HG03039 (cell line): ENCODE results near the gene SSR2.

Source experiments
- ATAC-seq: cut with Tn5 transposase; IDR thresholded peaks from one replicate; pipeline ENCODE4 v1.9.1; 2021; ENCODE audit warnings: mild to moderate bottlenecking, moderate library complexity; ENCODE audit not compliant: unreplicated experiment

Gene SSR2

GRCh38 chr1:156020293-156021092 is at the start of gene SSR2:
SSR2 (minus strand) TSS chr1:156020951; CDS start chr1:156020167, 784 bp downstream.
- ATAC-seq = peak; percentile 95

DNA sequence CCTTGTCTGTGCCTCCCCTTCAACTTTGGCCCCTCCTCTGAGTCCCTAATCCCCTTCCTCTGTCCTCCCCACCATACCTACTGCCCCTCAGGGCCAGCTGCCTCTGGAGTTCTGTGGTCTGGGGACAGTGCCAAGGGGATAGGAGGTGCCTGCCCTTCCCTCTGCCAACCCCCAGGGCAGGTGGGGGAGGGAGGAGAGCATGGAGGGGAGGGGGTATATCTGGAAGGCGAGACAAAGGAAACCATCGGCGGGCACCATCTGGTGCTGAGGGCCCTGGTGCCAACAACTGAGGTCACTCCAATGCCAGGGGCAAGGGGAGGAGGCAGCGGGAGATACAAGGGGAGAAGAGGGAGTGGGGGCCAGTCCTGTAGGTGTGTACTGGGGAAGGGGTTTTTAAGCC is 49.8 kb upstream of the SSR2 start:
- no peak for ATAC-seq

GRCh38 chr1:156069490-156070455 is 49.0 kb upstream of the SSR2 start:
- no peak for ATAC-seq

DNA sequence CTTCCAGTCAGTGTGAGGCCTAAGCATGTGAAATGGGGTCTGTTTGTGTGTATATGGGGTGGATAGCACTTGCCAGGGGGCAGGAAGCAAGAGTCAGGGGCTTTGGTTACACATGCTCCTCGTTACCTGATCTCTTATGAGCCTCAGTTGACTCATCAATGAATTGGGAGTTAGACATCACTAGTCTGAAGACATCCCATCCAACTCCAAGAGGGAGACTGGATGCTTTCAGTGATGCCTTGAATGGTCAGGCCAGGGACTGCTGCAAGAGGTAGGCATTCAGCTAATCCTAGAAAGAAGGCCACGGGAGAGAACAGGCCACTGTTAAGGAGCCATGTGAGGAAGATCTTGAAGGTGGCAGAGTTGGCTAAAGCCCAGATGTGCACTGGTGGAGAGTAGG is 46.5 kb upstream of the SSR2 start:
- ATAC-seq = no peak

GRCh38 chr1:156065871-156066270 is 45.1 kb upstream of the SSR2 start:
- no peak for ATAC-seq

DNA sequence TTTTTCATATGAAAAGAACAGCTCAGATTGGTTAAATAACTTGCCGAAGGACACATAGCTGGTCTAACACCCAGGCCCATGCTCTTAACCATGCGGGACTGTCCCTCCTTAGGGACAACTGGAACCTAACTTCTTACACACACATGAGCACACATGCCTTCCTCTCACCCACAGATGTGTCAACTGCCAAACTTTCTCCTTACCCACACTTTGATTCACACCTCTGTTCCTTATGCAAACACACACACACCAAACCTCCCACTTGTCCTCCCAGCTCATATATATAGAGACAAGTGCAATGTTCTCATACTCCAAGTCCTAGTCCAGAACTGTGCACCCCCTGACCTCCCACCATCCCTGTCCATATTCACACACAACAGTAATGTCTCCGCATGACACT is 44.5 kb upstream of the SSR2 start:
- ATAC-seq = no peak

DNA sequence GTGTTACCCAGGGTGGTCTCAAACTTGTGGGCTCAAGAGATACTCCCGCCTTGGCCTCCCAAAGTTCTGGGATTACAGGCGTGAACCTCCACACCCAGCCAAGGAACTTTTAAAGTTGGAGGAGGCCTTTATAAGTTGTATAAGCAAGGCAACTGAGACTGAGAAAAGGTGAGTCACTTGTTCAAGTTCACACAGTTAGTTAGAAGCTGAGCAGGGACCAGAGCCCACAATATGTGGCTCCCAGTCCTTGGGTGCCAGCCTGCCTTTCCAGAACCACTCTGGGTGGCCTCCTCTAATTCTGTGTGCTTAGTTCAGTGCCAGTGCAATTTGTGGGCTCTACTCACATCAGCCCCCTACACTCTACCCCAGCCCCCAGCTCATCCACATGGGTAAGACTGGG is 43.9 kb upstream of the SSR2 start:
- no peak for ATAC-seq

GRCh38 chr1:156063997-156064285 is 43.2 kb upstream of the SSR2 start:
- no peak for ATAC-seq

DNA sequence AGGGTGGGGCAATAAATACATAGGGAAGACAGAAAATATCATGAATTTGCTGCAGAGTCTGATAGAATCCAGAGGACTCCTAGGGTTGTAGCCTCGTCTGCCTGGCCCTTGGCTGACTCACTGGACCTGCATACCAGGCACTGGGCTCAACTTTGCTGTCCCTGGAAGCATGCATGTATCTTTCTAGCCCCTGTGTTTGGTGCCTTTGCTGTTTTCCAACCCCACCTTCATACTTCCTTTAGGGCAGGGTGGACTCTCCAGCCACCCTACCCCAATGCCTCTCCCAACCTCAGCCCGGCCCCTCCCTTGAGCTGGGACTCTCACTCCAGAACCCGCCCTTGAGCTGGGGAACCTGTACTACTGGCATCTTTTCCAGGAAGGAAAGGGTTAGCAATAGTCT is 41.4 kb upstream of the SSR2 start:
- ATAC-seq = no peak

- ATAC-seq = no peak
These were observed 40.3 kb upstream of the SSR2 start, which contains the start of gene RAB25 for GRCh38 chr1:156060937-156061636. RAB25 (plus strand) TSS chr1:156061160; CDS start chr1:156061401, 241 bp downstream.

DNA sequence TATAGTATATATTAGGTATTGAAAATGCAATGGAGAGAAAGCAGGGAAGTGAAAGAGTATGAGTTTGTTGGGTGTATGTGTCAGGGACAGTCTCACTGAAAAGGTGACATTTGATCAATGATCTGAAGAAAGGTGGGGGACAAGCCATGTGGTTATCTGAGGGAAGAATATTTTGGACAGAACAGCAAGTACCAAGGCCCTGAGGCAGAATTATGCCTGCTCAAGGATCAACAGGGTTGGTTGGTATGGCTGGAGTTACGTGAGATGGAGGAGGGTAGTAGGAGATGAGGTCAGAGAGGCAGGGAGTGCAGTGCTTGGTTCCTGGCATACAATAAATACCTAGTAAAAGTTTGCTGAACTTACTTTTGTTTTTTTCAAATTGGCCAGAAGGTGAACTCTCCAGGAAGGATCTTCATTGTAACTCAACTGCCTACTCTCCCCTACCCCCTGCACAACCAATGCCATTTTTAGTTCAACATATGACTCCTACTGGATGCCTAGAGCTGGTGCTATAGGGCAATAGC is 35.6 kb upstream of the SSR2 start:
- ATAC-seq = no peak

- ATAC-seq = no peak
These were observed 34.7 kb upstream of the SSR2 start for GRCh38 chr1:156055281-156056048.

- ATAC-seq = peak; percentile 65
These were observed 33.9 kb upstream of the SSR2 start, which contains the start of gene LAMTOR2 for GRCh38 chr1:156054500-156055280. LAMTOR2 (plus strand) TSS chr1:156054782; CDS start chr1:156054890, 108 bp downstream.

DNA sequence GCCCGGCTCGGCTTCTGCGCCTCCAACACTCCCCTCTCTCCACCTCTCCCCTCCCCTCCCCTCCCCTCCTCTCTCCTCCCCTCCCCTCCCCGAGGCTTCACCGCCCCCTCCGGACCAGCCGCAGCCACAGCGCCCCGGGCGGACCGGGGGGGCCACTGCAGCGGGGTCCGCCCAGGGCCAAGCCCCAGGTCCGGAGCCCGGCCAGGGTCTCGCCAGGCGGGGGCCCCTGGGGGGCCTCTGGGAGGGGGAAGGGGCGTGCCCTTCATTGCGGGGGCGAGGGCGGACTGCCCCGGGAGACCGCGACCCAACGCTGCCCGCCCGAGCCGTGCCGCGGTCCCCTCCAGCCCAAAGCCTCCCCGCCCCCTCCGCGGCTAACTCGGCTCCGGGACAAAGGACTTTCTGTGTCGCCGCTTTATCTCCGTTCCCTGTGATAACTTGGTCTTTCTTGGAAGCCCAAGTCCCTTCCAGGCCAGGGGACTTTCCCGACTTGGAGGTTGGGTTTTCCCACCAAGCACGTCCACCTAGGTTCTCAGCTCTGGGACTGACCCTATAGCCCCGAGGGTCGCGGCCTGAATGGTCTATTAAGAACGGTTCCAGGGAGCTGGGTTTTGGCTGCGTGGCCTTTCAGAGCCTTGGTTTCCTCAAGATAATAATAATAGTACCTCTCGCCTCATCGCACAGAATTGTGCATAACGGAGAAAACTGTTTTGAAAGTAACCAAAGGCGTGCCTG is 33.2 kb upstream of the SSR2 start, which contains the start of gene UBQLN4:
UBQLN4 (minus strand) TSS at position 31 of the 732 bp plus-strand sequence. CDS start 97 bp downstream, outside the sequence.
- peak; percentile 38 for ATAC-seq

- peak; percentile 6 for ATAC-seq
These were observed 32.4 kb upstream of the SSR2 start for GRCh38 chr1:156052862-156053767.

DNA sequence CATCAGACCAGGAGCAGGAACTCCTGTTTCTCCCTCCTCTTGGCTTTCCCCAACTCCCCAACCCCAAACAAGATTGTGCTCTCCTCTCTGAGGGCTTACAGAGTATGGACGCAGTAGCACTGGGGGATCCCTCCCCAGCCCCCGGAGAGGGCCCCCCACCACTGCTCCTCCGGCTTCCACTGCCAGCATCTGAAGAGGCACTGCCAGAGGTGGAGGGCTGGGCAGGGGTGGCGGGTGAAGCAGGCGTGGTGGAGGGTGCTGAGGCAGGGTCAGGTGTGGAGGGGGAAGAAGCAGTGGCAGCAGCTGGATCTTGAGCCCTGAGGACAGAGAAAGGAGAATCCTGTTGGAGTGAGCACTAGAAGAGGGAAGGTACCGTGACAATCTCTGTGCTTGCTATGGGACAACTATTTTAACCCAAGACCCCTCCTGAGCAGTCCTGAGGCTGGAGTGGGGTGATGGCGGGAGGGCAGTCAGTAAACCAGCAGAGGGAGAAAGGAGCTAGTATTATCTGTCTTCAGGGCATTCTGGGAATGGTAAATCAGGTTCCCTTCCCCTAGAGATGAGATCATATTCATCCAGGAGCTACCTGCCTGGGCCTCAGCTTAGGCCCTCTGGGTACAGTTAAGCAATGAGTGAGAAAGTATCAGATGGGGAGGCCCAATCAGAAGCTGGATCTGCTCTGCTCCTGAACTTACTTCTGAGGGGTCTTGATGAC is 30.4 kb upstream of the SSR2 start:
- ATAC-seq = no peak

DNA sequence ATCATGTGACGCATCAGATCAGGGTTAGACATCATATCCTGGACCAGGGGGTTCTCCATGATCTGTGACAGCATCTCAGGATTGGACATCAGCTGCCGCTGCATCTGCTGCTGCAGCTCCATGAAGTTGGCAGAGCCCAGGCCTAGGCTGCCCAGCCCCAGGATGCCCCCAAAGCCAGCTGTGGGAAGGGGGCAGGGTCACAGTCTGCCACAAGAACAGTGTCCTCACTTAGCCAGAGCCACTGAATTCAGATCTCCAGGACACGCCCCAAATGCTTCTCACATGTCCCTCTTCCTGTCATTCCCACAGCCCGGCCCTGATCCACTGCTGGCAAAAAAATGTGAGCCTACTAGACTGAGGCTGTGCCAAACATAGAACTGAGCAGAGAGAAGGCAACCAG is 29.6 kb upstream of the SSR2 start:
- ATAC-seq = no peak
